ENCODE data around the gene FRS2. TPM values are rescaled to one million over a fixed set of nuclear protein-coding genes. Genes with fewer than 3 reads are reported as not detected.
"Not testable (repeated sequence)": the region's sequence is repeated elsewhere in the genome, so short reads cannot be mapped to it uniquely, and the experiment has no call there.

Gene FRS2
- total RNA-seq, 2 experiments from 2014 or later, result 7.9 TPM

DNA sequence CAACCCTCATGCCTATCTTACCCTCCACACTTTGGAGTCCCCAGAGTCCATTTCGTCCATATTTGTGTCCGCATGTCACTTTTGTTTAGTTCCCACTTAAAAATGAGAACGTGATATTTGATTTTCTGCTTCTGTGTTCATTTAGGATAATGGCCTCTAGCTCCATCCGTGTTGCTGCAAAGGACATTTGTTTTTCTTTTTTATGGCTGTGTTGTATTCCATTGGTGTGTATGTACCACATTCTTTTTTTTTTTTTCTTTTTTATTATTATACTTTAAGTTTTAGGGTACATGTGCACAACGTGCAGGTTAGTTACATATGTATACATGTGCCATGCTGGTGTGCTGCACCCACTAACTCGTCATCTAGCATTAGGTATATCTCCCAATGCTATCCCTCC is 133.4 kb downstream of the FRS2 start:
- H3K4me3 Mint-ChIP-seq; H3K9me3 Mint-ChIP-seq; H3K27me3 Mint-ChIP-seq (ENCODE audit: low read depth); H3K27ac Mint-ChIP-seq; H3K4me1 Mint-ChIP-seq (ENCODE audit: low read depth); DNase-seq; intact Hi-C loops (cut with micrococcal nuclease); CTCF ChIA-PET: not testable (repeated sequence)
- H3K36me3 Mint-ChIP-seq (ENCODE audit: low read depth), result peaks cover 39% of the 10 kb centered on the region

DNA sequence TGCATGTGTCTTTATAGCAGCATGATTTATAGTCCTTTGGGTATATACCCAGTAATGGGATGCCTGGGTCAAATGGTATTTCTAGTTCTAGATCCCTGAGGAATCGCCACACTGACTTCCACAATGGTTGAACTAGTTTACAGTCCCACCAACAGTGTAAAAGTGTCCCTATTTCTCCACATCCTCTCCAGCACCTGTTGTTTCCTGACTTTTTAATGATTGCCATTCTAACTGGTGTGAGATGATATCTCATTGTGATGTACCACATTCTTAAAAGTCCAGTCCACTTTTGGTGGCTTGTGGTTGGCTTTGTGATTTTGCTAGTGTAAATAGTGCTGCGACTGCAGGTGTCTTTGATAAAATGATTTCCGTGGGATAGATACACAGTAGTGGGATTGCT is 134.1 kb downstream of the FRS2 start:
- H3K9me3 Mint-ChIP-seq; H3K27me3 Mint-ChIP-seq (ENCODE audit: low read depth); H3K27ac Mint-ChIP-seq; DNase-seq; intact Hi-C loops (cut with micrococcal nuclease); CTCF ChIA-PET; H3K4me1 Mint-ChIP-seq (ENCODE audit: low read depth); H3K4me3 Mint-ChIP-seq: not testable (repeated sequence)
- H3K36me3 Mint-ChIP-seq (ENCODE audit: low read depth), result peaks cover 34% of the 10 kb centered on the region

DNA sequence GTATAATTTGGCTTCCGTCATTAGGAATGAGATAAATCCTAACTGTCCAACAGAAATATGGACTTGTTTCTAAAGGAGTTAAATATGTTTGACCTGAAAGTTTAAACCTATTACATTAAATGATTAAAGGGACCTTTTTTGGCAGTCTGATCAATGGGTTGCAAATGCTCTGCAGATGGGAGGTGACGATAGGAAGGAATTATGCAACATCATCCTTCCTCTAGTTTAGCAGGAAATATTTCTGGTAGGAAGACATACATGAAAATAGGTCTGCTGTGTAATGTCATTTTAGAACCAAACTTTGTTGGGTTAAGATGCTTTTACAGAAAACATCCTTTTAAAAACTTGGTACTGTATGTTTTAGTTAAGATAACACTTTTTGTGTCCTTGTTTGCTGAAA is 137.9 kb downstream of the FRS2 start:
- CTCF ChIA-PET, result interaction anchor here (0.6 to 2.5 kb wide), 4 partner anchors 17 to 188 kb away, joined by 3 to 7 read pairs (median 3); partner anchors contain the start of gene CCT2
- H3K4me1 Mint-ChIP-seq (ENCODE audit: low read depth), result no peaks in the 10 kb centered on the region
- no peak for DNase-seq
- H3K27me3 Mint-ChIP-seq (ENCODE audit: low read depth), result no peaks in the 10 kb centered on the region
- no peak overlapping the region for H3K27ac Mint-ChIP-seq
- H3K36me3 Mint-ChIP-seq (ENCODE audit: low read depth), result peaks cover 4% of the 10 kb centered on the region
- intact Hi-C loops (cut with micrococcal nuclease), result no loop called here
- H3K4me3 Mint-ChIP-seq, result no peak overlapping the region
- H3K9me3 Mint-ChIP-seq, result no peaks in the 10 kb centered on the region

DNA sequence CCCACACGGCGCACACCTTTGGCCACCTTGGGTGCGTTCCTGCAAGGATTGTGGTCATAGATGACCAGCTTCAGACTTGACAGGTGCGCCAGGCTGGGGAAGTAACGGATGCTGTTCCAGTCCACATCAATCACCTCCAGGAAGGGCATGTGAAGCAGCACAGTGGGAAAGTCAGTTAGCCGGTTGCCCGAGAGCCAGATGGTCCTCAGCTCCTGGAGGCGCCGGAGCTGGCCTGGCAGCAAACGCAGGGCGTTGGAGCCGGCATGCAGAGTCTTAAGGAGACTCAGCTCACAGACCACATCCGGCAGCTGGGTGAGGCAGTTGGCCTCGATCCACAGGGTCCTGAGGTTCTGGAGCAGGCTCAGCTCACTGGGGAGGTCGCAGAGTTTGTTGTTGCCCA is 139.9 kb downstream of the FRS2 start:
- H3K9me3 Mint-ChIP-seq, result no peaks in the 10 kb centered on the region
- H3K36me3 Mint-ChIP-seq (ENCODE audit: low read depth), result no peaks in the 10 kb centered on the region
- intact Hi-C loops (cut with micrococcal nuclease), result no loop called here
- peaks cover 2% of the 10 kb centered on the region for H3K27me3 Mint-ChIP-seq (ENCODE audit: low read depth)
- CTCF ChIA-PET, result interaction anchor here (1.3 to 2.5 kb wide), 2 partner anchors 10 to 29 kb away, joined by 4 to 7 read pairs; no protein-coding TSS in a partner anchor
- no peaks in the 10 kb centered on the region for H3K4me1 Mint-ChIP-seq (ENCODE audit: low read depth)
- no peak for DNase-seq
- H3K4me3 Mint-ChIP-seq, result no peak overlapping the region
- no peak overlapping the region for H3K27ac Mint-ChIP-seq

DNA sequence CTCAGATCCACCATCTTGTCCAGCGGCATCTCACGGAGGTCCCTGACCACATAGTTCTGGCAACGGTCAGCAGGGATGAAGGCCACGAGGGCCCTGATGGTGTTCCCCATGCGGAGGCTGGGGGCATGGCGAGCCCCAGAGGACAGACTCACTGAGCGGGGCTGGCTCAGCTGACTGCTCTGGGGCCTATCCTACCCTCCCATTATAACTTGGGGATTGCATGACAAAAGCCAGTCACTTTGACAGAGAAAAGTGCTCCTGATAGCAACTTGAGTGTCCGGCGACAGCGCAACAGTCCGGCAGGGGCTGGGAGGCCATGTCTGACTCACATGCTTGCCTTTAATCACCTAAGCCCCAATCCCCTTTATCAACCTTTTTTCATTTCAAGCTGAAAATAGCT is 140.5 kb downstream of the FRS2 start, which contains the start of gene LRRC10:
Gene LRRC10, minus strand, starts transcription at position 179 of the 400 bp plus-strand sequence. Its CDS starts 69 bp downstream, at position 110.
- Mint-ChIP-seq H3K9me3 (no peaks in the 10 kb centered on the region), H3K36me3 (ENCODE audit: low read depth) (no peaks in the 10 kb centered on the region), H3K4me1 (ENCODE audit: low read depth) (no peaks in the 10 kb centered on the region), H3K27me3 (ENCODE audit: low read depth) (peaks cover 5% of the 10 kb centered on the region), H3K4me3 (no peak within 1 kb of the TSS), H3K27ac (no peak within 1 kb of the TSS)
- CTCF ChIA-PET, result no interaction called here
- intact Hi-C loops (cut with micrococcal nuclease), result no loop called here
- no peak for DNase-seq

DNA sequence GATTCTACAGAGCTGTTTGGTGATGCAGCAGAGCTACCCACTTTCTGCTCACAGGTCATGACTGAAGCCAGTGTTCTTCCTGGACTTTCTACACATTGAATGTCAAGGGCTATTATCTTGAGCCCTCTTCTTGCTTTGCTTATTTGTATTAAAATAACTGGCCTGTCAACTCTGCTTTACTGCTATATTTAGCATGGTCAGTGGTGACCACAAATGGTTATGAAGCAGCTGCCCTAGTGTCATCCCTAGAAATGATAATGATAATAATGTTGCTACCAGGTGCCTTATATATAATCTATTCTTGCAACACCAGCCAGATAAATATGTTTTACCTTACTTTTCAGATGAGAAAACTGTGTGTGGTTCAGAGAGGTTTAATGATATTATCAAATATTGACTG is 143.2 kb downstream of the FRS2 start:
- CTCF ChIA-PET, result no interaction called here
- no peak overlapping the region for H3K27ac Mint-ChIP-seq

DNA sequence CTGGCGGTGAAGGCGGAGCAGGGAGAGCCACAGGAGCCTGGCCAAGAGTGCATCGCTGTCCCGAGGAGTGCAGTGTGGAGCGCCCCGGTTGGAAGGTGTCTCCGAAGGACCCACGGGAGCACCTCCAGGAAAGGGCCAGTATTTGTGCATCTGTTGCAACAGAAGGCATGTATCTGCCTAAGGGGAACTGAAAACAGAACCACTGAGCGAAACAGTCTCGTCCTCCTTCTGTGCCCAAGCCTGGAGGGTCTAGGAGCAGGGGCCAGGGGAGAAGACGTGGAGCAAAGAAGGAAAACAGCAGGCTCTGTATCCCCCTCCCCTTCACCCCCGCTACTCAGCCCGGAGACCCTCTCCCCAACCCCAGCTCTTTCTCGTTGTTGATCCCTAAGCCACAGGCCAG is 145.8 kb downstream of the FRS2 start:
- Mint-ChIP-seq H3K27ac (no peak overlapping the region), H3K4me1 (ENCODE audit: low read depth) (no peaks in the 10 kb centered on the region), H3K9me3 (no peaks in the 10 kb centered on the region), H3K4me3 (no peak overlapping the region), H3K27me3 (ENCODE audit: low read depth) (peaks cover 6% of the 10 kb centered on the region), H3K36me3 (ENCODE audit: low read depth) (no peaks in the 10 kb centered on the region)
- CTCF ChIA-PET, result no interaction called here
- DNase-seq, result no peak
- intact Hi-C loops (cut with micrococcal nuclease), result no loop called here

More for the DNA sequence above, 143.2 kb downstream of the FRS2 start:
- H3K9me3 Mint-ChIP-seq, result no peaks in the 10 kb centered on the region
- peaks cover 6% of the 10 kb centered on the region for H3K27me3 Mint-ChIP-seq (ENCODE audit: low read depth)
- intact Hi-C loops (cut with micrococcal nuclease), result no loop called here
- H3K4me1 Mint-ChIP-seq (ENCODE audit: low read depth), result no peaks in the 10 kb centered on the region
- DNase-seq, result no peak
- no peak overlapping the region for H3K4me3 Mint-ChIP-seq
- H3K36me3 Mint-ChIP-seq (ENCODE audit: low read depth), result no peaks in the 10 kb centered on the region

DNA sequence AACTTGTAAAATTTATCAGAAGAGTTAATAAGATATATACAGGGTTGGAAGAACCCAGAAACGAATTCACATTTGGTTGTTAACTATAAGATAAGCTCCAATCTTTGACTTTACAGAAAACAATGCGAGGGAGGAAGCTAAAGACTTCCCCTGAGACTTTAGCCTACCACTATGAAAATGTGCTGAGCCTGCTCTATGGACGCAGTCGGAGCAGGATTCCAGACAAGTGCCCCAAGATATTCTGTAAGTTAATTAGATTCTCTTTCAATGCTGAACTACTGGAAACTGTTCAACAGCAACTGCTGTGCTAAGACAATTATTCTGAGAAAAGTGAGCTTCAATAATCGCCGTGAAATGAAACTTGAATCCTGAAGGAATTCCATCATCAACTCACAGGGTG is 148.9 kb downstream of the FRS2 start:
- DNase-seq, result no peak
- H3K4me1 Mint-ChIP-seq (ENCODE audit: low read depth), result no peaks in the 10 kb centered on the region
- no peak overlapping the region for H3K27ac Mint-ChIP-seq
- H3K9me3 Mint-ChIP-seq, result no peaks in the 10 kb centered on the region
- intact Hi-C loops (cut with micrococcal nuclease), result no loop called here
- no peaks in the 10 kb centered on the region for H3K36me3 Mint-ChIP-seq (ENCODE audit: low read depth)
- peaks cover 7% of the 10 kb centered on the region for H3K27me3 Mint-ChIP-seq (ENCODE audit: low read depth)
- CTCF ChIA-PET, result interaction anchor here (0.6 to 1.2 kb wide), 2 partner anchors 21 to 115 kb away, joined by 3 to 7 read pairs; no protein-coding TSS in a partner anchor
- H3K4me3 Mint-ChIP-seq, result no peak overlapping the region

DNA sequence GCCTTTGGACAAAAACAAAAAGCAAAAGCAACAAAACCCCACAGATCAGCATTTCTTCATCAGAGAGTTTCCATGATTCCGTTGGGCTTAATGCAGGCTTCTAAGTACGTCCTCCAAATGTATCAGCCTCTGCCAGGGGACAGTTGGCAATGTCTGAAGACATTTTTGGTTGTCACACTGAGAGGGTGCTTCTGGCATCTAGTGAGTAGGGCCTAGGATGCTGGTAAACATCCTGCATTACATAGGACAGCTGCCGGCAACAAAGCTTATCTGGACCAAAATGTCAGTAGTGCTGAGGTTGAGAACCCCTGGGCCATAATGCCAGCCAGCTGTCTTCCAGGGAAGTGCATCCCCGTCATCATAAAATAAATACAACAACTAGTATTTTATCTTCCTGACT is 149.9 kb downstream of the FRS2 start:
- Mint-ChIP-seq H3K36me3 (ENCODE audit: low read depth) (no peaks in the 10 kb centered on the region), H3K9me3 (no peaks in the 10 kb centered on the region), H3K27me3 (ENCODE audit: low read depth) (peaks cover 7% of the 10 kb centered on the region), H3K4me3 (no peak overlapping the region), H3K27ac (no peak overlapping the region), H3K4me1 (ENCODE audit: low read depth) (no peaks in the 10 kb centered on the region)
- CTCF ChIA-PET, result interaction anchor here (1.2 kb wide), 1 partner anchor 10 kb away, joined by 4 read pairs; no protein-coding TSS in a partner anchor
- intact Hi-C loops (cut with micrococcal nuclease), result no loop called here
- DNase-seq, result no peak

DNA sequence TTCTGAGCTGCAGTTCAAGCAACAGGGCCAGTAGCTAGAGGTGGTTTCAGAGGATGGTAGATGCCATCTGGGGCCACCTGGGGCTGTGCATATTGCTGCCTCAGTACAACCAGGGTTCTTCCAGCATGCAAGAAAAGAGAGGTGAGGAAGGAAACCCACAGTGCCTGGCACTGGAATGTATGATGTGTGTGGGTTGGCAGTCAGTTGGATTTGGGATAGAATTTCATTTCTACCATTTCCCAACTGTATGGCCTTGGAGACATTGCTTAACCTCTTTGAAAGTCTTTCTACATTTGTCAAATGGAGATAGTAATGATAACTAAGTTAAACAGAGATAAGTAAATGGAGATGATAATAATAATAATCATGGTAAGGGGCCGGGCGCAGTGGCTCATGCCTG is 150.7 kb downstream of the FRS2 start:
- intact Hi-C loops (cut with micrococcal nuclease), result no loop called here
- no peaks in the 10 kb centered on the region for H3K36me3 Mint-ChIP-seq (ENCODE audit: low read depth)
- CTCF ChIA-PET, result interaction anchor here (0.6 to 1.2 kb wide), 2 partner anchors 11 to 50 kb away, joined by 3 to 4 read pairs; no protein-coding TSS in a partner anchor
- no peak for DNase-seq
- no peaks in the 10 kb centered on the region for H3K9me3 Mint-ChIP-seq
- H3K27ac Mint-ChIP-seq, result no peak overlapping the region
- H3K4me3 Mint-ChIP-seq, result no peak overlapping the region
- no peaks in the 10 kb centered on the region for H3K4me1 Mint-ChIP-seq (ENCODE audit: low read depth)
- peaks cover 3% of the 10 kb centered on the region for H3K27me3 Mint-ChIP-seq (ENCODE audit: low read depth)

DNA sequence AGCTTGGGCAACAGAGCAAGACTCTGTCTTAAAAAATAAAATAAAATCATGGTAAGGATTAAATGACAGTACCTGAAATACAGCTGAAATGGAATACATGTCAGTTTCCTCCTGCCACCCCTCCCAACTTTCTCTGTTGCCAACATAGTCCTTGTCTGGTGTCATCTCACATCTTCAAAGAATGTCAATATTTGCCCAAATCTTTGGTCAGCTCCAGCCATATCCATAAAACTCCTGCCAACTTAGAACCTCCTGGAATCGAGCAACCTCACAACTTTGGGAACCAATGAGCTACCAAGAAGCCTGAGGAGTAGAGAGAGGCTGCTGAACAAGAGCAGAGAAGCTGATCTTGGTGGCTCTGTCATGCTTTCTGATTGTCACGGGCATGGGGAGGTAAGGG is 151.4 kb downstream of the FRS2 start:
- no peak overlapping the region for H3K27ac Mint-ChIP-seq
- CTCF ChIA-PET, result no interaction called here
- H3K4me3 Mint-ChIP-seq, result no peak overlapping the region
- no peaks in the 10 kb centered on the region for H3K9me3 Mint-ChIP-seq
- no peaks in the 10 kb centered on the region for H3K4me1 Mint-ChIP-seq (ENCODE audit: low read depth)
- no peaks in the 10 kb centered on the region for H3K36me3 Mint-ChIP-seq (ENCODE audit: low read depth)
- intact Hi-C loops (cut with micrococcal nuclease), result no loop called here
- peaks cover 3% of the 10 kb centered on the region for H3K27me3 Mint-ChIP-seq (ENCODE audit: low read depth)
- no peak for DNase-seq

DNA sequence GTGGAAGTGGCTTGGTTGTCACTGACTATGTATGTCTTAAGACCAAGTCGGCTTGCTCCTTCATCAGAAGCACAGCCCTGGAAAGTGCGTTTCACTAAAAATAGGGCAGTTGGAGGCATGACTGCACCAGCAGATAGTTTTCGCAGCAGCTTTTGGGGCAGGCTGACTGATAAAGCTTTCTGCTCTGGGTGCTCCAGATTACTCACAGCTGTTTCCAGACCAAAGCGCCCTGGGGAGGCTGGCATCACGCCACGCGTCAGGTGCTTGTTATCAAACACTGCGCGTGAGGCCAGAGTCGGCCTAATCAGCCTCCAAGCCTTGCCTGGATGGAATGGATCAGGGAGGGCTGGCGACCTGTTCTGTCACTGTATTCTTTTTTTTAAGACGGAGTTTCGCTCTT is 153.8 kb downstream of the FRS2 start:
- CTCF ChIA-PET, result interaction anchor here (2.2 to 2.3 kb wide), 2 partner anchors 14 to 17 kb away, joined by 9 to 12 read pairs; no protein-coding TSS in a partner anchor
- no peak for DNase-seq
- Mint-ChIP-seq H3K9me3 (no peaks in the 10 kb centered on the region), H3K4me3 (no peak overlapping the region), H3K27ac (no peak overlapping the region), H3K36me3 (ENCODE audit: low read depth) (no peaks in the 10 kb centered on the region), H3K27me3 (ENCODE audit: low read depth) (peaks cover 3% of the 10 kb centered on the region), H3K4me1 (ENCODE audit: low read depth) (no peaks in the 10 kb centered on the region)
- intact Hi-C loops (cut with micrococcal nuclease), result no loop called here

DNA sequence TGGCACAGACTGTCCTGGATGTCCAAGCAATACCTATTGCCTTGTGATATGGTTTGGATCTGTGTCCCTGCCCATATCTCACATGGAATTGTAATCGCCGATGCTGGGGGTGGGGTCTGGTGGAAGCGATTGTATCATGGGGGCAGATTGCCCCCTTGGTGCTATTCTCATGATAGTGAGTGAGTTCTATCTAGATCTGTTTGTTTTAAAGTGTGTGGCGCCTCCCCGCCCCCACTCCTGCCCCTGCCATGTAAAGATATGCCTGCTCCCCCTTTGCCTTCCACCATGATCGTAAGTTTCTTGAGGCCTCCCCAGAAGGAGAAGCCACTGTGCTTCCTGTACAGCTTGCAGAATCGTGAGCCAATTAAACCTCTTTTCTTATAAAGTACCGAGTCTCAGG is 157.3 kb downstream of the FRS2 start:
- no peak for DNase-seq
- H3K9me3 Mint-ChIP-seq, result no peaks in the 10 kb centered on the region
- no peaks in the 10 kb centered on the region for H3K36me3 Mint-ChIP-seq (ENCODE audit: low read depth)
- no peaks in the 10 kb centered on the region for H3K27me3 Mint-ChIP-seq (ENCODE audit: low read depth)
- no peaks in the 10 kb centered on the region for H3K4me1 Mint-ChIP-seq (ENCODE audit: low read depth)
- intact Hi-C loops (cut with micrococcal nuclease), result no loop called here
- CTCF ChIA-PET, result no interaction called here
- no peak overlapping the region for H3K4me3 Mint-ChIP-seq
- no peak overlapping the region for H3K27ac Mint-ChIP-seq
